Retinal pigment epithelial cell (primary cell): ENCODE data around the gene AP1G2.

Source experiments
- DNase-seq: peaks from one replicate; pipeline ENCODE4 v3.0.0-alpha.2; 2010; ENCODE audit warnings: low read depth
- H3K4me3 ChIP-seq: 2 replicates; pipeline ENCODE4 v1.5.1; 2011; ENCODE audit warnings: mild to moderate bottlenecking, low read length, control low read depth, moderate library complexity
- TF ChIP-seq, protein P1 (sequence below): conservative IDR thresholded peaks from 2 replicates; pipeline ENCODE4 v1.5.1; 2011; ENCODE audit warnings: low read depth, low read length, control low read depth, inconsistent platforms

Gene AP1G2

DNA sequence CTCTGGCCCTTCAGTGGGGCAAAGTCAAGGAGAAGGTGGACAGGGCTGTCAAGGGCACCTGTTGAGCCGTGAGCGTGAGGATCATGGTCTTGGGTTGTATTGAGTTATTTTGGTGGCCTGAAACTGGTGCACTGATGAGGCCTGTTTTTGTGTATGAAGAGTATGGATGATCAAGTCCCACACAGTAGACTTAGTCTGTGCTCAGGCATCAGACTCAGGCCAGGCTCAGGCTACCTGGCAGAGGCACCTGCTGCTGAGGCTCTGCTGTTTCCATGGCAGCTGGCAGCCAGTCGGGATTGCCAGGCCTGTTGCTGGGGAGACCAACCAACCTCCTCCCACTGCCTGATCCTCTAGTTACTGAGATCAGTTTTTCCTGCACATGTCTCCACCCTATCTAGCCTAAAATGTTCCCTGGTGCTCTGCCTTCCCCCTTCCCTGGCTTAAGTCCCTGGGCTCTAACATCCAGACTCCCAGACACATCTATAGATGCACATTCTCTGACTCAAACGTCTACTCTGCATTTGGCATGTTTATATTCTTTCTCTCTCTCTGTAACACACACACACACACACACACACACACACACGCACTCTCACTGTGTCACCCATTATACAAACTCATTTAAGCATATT lies 5.9 kb upstream of the AP1G2 start:
- H3K4me3 ChIP-seq, result no peak overlapping the region
- TF ChIP-seq, protein P1, sequence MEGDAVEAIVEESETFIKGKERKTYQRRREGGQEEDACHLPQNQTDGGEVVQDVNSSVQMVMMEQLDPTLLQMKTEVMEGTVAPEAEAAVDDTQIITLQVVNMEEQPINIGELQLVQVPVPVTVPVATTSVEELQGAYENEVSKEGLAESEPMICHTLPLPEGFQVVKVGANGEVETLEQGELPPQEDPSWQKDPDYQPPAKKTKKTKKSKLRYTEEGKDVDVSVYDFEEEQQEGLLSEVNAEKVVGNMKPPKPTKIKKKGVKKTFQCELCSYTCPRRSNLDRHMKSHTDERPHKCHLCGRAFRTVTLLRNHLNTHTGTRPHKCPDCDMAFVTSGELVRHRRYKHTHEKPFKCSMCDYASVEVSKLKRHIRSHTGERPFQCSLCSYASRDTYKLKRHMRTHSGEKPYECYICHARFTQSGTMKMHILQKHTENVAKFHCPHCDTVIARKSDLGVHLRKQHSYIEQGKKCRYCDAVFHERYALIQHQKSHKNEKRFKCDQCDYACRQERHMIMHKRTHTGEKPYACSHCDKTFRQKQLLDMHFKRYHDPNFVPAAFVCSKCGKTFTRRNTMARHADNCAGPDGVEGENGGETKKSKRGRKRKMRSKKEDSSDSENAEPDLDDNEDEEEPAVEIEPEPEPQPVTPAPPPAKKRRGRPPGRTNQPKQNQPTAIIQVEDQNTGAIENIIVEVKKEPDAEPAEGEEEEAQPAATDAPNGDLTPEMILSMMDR, result no peak
- DNase-seq, result no peak

DNA sequence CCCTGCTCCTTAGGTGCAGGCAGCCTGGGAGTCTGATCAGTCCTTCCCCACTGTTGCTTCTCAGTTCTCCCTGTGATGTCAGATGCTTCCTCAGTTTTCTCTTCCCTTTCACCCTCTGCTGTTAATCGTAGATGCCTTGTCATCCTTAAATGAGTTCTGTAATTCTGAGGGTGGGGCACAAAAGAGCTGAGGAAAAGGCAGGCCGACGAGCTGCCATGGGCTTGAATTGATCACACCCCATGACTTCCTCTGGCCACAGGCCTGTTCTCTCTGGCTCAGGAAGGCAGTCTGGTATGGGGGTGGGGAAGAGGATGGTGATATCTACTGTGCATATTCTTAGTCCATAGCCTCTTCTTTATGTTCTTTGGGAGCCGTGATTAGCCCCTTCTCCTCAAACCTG lies 5.2 kb upstream of the AP1G2 start:
- DNase-seq, result no peak
- no peak overlapping the region for H3K4me3 ChIP-seq
- TF ChIP-seq, protein P1, result no peak

DNA sequence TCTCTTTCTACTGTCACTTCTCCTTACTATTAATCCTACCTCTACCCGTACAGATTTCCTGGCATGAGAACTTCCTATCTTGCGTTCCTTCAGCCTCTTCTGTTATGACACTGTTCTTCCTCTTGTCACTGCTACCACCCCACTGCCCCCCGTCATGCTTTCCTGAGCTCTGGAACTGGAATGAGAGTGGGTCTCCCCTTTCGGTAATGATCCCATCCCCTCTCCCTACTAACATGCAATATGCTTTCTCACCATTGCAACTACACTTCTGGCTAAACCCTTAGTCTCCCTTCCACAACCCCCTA lies 4.9 kb upstream of the AP1G2 start:
- no peak for DNase-seq
- no peak overlapping the region for H3K4me3 ChIP-seq
- TF ChIP-seq, protein P1, result no peak

DNA sequence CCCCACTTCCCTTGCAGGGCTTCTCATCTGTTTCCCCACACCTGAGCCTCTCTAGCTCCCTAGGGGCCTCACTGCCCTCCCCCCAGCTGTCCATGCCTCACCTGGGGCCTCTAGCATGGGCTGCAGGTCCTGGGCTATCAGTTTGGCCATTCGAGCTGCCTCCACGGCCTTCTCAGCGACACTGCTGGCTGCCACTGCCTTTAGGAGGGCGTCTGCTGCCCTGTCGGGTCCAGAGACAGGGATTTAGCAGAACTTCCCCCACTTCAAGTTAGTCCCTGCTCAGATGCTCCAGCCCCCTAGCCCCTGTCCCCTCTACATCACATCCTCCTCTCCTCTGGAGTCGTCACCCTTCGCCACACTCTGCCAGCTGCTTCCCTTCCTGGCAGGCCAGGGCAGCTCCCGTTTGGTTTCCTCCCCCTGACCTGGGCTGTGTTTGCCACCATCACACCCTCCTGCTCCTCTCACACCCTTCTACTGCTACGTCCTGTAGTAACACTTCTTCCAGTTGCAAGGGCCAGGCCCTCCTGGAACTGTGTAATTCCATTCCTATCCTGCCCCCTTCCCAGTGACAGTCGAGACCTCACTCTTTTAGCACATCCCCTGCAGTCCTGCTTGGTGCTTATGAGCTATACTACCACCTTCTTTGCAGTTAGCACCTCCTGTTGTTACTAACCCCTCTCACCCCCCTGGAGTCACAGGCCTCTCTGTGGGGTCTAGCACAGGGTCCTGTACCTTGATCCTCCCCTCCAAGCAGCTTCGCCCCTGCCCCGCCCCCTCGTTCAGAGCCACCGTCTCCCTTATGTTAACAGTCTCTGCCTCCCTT lies 4.3 kb upstream of the AP1G2 start:
- no peak overlapping the region for H3K4me3 ChIP-seq
- DNase-seq, result no peak
- TF ChIP-seq, protein P1, result no peak

- DNase-seq, result no peak
- no peak overlapping the region for H3K4me3 ChIP-seq
- TF ChIP-seq, protein P1, result no peak
These were observed 3.4 kb upstream of the AP1G2 start for GRCh38 chr14:23570806-23571483.

- no peak for DNase-seq
- no peak overlapping the region for H3K4me3 ChIP-seq
- TF ChIP-seq, protein P1, result no peak
These were observed 2.0 kb upstream of the AP1G2 start for GRCh38 chr14:23569443-23570151.
